HG03175 (cell line): ENCODE data around the gene UBAC1.

Experiments
- ATAC-seq: cut with Tn5 transposase; IDR thresholded peaks from one replicate; pipeline ENCODE4 v1.9.1; 2021; ENCODE audit warnings: mild to moderate bottlenecking, moderate library complexity; ENCODE audit not compliant: unreplicated experiment

The UBAC1 gene

DNA sequence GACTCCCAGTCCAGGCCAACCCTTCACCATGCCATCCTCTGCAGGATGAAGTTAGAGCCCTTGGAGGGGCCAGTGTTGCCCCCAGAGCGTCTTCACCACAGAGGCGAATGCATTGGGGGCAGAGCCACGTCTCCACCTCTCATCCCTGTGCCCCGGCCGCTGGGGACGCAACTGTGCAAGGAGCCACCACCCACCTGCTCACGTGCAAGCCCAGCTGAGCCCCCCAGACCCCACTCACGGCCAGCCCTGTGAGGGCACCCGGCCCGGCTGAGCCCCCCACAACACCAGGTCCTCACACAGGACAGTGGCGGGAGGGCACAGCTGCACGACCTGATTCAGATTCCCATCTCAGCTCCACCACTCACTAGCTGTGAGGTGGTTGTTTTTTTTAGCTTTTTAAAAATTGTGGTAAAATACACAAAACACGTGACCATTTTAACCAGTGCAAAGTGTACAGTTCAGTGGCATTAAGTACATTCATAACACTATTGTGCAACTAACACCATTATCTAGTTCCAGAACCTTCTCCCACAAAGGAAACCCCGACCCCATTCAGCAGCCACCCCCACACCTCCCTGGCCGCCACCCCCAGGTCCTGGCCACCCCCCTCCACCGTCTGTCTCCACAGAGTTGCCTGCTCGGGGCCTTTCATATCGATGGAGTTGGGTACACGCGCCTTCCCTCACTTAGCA lies 33.5 kb upstream of the UBAC1 start:
- no peak for ATAC-seq

DNA sequence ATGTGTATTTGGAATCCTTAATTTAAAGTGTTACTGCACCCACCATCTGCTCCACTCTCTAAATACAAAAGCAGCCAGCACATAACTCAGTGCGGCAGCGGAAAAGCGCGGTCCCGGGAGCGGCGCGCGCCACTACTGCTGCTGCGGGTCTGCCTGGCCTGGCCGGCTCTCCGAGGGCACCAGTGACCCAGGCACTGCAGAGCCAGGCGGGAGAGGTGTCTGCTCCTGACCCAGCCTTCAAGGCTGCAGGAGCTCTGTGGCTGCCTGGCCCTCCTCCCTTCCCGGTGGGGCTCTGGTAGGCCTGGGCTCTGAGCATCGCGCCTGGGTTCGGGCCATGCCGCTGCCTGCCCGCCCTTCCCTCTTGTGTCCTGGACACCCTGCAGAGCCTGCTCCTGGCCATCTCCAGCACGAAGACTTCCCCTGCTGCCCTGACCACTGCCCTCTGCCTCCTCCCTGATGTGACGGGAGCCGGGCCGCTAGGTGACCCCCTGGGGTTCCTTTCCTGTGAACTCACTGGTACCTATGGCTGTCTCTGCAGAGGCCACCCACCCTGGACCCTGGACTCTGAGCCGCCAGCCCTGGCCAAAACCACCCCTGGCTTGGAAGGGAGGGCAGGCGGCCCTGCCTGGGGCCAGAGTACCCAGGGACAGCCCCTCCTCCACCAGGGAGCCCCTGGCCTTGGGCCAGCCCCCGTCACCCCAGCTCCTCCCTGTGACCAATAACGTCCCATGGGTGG lies 32.8 kb upstream of the UBAC1 start:
- no peak for ATAC-seq

DNA sequence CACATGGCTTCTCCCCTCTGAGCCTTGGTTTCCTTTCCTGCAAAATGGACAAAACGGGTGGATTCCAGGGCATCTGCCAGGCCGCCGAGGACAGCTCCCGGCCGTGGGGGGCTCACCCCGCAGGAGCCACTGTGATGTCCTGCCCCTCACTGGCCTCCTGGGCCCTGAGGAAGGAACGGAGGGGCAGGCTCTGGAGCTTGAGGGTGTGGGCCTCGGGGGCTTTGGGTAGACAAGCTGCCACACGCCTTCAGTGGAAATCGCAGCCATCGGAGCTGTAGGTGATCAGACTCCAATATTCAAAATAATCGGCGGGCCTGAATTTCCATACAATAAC lies 32.2 kb upstream of the UBAC1 start:
- no peak for ATAC-seq

DNA sequence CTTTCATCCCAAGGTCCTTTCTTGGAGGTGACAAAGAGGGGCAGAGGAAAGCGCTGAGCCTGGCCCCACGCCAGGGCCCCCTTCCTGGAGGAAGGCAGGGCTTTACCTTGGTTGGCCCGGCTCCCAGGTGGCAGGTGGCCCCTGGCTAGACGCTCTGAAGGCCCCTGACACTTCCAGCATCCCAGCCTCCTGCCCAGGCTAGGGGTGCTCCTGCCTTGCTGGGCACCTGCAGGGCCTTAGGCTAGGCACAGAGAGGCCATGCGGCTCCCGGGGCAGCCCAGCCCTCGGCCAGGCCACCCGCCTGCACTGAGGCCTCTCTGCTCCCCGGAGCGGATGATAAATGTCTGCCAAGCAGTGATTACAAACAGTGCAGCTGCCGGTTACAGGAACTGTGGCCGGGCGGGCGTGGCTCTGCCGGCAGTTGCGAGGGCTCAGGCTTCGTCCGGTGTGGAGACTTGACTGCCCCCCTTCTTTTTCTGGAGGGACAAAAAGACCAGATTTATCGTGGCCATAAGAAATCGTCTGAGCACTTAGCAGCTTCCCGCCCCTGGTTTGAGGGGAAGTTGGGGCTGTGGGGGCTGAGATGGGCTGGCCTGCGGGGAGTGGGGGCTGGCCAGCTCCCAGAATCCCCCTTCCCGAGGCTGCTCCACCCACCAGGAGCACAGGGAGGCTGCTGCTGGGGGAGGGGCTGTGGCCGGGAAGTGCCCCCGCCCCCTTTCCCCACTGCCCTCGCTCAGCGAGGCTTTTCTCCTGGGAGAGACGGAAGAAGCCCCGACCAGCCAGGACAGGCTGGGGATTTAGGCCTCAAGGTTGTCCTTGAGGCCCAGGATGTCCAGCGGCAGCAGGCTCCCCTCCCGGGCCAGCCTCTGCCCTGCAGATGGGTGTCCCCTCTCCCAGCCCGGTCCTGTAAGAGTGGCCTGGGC lies 31.6 kb upstream of the UBAC1 start:
- ATAC-seq = no peak

DNA sequence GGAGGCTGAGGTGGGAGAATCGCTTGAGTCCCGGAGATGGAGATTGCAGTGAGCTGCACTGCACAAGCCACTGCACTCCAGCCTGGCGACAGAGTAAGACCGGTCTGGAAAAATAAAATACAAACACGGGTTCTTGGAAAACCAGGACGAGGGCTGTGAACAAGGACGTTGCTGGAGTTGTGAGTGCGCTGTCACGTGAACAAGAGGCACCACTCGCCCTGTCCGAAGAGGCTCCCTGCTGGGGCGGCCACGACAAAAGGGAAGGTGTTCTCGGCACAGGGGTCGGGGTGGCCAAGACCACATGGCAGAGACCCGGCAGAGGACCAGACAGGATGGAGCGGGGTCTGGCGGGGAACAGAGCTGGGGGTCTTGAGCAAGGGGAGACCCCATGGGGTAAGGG lies 30.6 kb upstream of the UBAC1 start:
- no peak for ATAC-seq

DNA sequence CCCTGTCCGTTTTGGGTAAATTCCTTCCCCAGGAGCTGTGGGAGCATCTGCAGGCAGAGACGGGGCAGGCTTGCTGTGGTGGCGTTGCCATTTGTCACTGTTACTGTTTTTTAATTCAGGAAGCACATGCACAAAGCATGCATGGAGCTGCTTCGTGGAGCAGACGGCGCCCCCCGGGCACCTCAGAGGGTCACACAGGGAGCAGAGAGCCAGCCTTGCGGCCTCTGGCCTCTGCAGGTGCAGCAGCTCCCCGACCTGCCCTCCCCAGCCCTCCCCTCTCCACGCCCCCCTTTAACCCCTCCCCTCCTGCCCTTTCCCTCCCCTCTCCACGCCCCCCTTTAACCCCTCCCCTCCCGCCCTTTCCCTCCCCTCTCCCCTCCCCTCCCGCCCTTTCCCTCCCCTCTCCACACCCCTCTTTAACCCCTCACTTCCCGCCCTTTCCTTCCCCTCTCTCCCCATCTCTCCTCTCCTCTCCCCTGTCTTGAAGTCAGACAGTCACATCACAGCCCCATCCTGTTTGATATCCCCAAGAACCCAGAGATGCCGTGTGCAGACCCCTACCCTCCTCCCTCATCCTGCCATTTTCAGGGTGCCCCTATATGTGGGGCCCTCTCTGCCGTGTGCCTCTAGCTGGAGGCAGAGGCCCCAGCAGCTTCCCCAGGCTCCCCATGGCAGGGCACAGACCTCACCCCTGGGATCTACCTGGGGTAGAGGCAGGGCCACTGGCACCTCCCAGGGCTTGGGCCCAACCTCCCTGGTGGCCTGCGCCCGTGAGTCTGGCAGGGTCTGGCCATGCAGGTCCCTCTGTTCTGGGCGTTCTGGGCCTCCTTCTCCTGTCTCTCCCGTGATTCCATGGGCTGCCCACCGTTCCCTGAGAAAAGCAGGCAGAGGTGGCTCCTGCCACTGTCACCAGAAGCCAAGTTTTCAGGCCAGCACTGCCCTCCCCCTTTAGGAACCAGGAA lies 29.6 kb upstream of the UBAC1 start:
- no peak for ATAC-seq

DNA sequence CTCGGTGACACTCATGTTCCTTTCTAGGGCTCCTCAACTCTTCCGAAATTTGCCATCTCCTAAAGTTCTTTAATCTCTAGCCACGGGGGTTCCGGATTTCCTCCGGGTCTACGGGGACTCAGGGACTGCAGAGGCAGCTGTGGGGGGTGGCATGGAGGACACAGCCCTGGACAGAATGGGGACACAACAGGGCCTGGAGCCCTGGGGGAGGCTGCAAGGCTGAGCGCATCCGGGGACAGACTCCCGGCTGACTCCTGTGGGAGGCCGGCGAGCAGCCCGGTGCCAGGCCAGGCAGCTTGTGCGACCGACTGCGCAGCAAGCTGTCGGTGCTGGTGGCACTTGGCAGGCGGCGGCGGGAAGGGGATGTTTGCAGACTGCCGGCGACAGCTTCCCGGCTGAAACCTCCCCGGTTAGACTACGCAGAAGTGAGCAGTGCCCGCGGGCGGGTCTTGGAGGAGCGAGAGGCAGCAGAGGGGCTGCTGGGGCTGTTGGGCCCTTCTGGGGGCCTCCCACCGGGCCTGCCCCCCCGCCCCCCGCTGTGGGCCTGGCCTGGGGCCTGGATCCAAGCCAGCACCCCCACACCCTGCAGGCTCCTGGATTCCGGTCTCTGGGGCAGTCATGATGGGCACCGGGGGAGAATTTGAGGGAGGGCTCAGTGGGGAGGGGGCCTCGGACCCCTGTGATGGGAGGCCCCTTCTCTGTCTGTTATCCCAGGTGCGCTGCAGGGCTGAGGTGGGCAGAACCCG lies 28.7 kb upstream of the UBAC1 start:
- no peak for ATAC-seq

DNA sequence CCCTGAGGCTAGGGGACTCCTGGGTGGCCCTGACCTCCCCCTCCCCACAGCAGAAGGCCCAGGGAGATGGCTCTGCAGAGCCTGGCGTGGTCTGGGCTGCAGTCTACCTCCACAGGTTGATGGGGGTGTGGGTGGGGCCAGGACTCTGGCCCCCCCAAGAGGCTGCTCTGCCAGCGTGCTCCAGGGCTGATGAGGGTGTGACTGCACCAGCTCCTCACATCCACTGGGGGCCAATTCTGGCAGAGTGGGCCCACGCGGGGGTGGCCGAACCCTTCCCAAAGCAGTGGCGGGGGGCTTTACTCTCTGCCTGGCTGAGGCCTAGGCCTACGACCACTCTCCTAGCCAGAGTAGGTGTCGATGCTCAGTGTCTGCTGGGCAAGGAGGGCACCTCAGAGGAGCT lies 28.0 kb upstream of the UBAC1 start:
- ATAC-seq = no peak

DNA sequence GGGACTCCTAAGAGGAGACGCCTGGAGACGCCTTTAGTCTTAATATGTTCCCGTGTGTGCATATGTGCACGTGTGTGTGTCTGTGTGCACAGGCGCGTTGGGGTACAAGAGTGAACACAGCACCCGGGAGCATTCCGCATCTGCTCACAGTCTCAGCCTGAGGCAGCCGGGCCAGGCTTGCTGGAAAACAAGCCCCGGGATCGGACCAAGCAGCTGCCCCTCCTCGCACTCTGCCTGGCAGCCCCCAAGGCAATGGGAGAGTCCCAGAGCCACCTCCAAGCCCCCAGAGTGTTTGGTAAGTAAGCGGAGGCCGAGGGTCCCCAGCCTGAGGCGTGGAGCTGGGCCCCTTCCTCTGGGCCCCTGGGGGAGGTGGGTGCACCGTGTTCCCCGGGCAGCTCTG lies 27.3 kb upstream of the UBAC1 start:
- no peak for ATAC-seq

DNA sequence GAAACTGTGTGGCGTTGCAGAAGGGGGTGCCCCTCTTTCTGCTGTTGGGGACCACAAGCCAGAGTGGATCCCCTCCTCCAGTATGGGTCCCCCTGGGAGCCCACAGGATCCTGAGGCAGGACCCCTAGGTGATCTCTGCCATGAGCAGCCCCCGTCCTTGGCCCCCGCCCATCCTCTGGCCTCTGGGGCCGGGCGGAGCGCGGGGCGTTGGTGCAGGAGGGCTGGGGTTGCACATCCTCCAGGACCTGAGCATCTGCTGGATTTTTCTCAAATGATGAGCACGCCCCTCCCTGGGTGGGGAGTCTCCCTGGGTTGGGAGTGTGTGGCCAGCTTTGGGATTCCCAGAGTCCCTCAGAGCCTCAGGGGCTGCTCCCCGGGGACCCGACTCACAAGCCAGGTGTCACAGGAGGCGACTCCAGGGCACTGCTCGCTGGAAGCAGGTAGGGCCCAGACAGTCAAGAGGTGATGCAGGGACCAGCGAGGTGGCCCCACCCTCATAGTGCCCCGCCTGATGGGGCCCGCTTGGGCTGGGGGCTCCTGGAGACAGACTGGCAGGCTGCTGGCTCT lies 26.7 kb upstream of the UBAC1 start:
- ATAC-seq = no peak

DNA sequence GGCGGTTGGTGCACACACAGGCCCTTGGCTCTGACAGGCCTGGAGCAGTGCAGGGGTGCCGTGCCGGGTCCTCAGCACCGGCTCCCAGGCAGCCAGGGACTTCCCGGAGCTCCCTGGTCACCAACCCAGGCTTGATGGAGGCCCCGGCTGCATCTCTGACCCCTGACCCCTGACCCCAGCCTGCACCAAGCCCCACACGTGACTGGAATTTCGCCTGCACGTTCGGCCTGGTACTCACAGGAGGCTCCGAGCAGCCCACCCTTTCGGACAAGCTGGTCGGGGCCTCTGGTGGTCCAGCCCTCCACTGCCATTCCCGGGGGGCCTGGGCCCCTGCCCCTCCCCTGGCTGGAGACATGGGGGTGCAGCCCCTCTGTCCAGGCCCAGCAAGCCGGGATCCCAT lies 25.4 kb upstream of the UBAC1 start:
- no peak for ATAC-seq

DNA sequence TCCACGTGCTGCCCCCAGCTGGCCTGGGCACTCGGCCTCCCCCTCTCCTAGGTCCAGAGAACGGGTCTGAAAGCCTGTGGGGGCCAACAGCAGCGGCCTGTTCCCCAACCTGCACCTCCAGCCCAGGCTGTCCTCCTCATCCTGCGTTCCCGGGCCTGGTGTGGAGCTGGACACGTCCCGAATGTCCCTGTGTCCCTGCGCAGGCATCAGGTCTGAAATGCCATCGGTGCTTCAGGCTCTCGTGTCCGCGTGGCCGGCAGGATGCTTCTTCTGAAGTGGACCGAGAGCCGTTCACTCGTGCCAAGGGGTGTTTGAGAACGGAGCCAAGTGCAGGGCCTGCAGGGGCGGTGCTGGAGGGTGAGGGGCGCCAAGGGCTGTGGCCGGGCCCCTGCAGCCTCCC lies 24.7 kb upstream of the UBAC1 start:
- no peak for ATAC-seq

DNA sequence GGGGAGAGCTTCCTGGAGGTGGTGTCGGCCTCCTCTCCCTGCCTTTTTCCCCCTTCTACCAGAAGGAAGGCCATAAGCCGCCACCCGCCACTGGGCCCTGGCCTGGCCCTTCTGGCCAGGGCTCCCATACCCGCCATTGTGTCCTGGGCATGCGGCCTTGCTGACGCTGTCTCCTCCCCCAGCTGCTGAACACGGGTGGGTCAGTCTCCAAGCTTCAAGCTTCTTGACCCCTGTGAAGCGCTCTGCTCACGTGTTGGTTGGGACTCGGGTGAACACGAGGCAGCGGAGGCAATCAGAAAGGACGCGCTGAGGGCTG lies 24.2 kb upstream of the UBAC1 start:
- ATAC-seq = no peak

DNA sequence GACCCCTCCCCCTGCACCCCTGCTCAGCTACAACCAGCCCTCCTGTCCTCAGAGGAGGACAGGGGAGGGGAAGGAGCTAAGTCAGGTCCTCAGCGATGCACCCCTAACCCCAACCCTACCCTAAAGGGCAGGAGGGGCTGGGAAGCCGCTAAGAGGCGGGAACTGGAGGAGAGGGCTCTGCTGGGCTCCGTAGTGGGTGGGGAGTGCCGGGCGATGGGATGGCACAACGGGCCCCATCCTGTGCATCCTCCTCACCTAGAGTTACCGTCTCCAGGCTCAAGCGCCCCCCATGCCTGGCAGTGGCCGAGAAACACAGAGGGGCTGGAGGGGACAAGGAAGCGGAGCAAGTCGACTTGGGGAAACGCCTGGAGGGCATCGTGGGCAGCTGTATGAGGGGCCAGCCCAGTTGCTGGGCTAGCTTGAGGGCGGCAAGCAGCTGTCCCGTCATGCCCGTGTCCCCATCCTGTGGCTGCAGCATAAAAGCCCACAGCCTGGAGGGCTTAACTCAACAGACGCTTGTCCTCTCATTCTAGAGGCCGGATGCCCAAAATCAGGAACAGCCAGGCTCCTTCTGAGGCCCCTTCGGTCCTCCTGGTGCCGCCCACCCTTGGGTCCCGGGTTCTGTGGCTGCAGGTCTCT lies 23.0 kb upstream of the UBAC1 start:
- no peak for ATAC-seq

DNA sequence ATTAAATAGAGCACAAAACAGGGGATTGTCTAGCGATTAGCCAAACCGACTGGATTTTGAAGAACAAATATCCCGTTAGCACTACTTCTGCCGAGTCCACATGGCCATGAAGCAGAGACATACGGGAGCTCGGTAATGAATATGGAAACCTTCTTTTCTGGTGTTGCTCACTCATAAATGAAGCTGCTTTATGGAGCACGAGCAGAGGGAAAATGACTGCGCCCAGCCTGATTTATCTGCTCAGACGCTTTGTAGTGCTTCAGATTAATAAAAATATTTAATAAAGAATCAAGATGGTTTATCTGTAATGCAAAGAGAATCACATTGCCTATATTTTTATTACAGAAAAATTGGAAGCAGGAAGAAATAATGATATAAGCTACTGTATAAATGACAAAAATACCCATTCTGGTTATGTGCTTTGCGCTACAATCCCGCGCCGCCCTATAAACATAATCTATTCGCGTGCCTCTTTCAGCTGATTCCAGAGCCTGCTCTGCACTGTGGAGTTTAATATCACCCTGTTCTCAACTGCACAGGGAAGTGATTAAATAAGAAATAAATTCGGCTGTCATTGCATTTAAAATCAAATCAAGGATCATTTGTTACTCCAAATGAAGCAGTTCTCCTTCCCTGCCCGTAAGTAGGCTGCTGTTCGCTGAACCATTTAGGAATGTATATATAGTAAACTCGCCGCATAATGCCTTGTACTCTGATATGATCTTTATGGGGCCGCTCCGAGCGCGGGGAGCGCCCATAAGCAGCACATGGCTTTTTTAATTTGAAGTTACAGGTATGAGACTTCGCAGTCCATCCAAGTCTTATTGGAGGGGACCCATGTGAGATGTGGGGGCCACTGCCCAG lies 22.3 kb upstream of the UBAC1 start:
- ATAC-seq = no peak

DNA sequence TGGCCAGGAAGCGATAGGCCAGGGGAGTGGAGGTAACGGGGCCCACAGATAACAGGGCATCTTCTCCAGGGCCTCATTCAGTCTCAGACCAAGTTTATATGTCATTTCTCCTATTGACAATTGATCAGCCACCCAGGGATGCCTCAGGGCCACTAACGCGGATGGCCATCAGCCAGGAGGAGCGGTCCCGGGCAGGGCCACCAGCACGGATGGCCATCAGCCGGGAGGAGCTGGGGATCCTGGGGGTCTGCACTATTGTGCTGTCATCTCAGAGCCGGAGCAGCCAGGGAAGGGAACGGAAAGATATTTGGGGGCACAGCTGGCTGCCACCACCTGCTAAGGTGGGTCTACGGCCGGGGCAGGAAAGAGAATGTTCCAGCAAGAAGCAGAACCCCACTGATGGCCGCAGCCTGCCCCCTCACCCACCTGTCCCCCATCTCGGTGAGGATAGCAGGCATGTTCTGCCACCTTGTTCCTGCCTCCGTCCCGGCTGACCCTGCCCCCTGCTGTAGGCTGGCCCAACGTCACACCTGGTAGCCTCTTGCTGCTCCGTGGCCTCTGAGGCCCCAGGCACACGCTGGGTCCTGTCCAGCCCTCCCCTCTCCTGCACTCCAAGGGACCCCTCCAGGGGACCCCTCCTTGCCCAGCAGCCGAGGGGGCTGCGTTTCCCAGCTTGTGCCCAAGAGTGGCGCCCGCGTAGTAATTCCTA lies 21.5 kb upstream of the UBAC1 start:
- no peak for ATAC-seq

DNA sequence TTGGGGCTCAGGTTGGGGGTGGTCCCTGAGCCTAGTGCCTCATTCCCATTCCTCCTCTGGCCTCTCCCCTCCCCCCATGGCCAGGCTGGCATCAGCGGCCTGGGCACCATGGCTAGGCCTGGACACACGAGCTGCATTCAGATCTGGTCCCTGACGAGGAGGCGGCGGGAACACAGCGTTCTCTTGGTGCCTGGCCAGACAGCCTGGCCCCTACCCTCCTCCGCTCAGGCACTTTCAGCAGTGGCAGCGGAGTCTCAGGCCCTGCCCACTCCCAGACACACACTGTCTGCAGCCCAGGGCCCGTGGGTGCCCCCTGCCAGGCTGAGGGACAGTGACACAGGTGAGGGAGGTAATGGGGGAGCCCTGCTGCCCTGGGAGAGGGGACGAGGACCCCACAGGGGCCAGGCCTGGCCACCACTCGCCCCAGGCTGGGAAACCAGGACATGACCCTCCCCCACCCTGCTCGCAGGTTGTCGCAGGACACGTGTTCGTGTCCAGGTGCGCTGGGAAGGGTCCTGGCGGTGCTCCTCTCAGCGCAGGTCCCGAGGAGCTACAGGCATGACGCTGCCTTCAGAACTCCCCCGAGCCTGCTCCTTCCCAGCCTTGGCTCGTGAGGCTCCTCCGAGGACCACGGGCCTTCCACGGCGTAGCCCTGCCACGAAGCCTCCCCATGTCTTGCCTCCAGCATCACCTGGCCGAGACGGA lies 19.9 kb upstream of the UBAC1 start:
- no peak for ATAC-seq
